ENCODE measurements around the gene RBM44.

GRCh38 chr2:237801466-237801865 is 2.9 kb downstream of the RBM44 start:
- TF ChIP-seq, protein P1, sequence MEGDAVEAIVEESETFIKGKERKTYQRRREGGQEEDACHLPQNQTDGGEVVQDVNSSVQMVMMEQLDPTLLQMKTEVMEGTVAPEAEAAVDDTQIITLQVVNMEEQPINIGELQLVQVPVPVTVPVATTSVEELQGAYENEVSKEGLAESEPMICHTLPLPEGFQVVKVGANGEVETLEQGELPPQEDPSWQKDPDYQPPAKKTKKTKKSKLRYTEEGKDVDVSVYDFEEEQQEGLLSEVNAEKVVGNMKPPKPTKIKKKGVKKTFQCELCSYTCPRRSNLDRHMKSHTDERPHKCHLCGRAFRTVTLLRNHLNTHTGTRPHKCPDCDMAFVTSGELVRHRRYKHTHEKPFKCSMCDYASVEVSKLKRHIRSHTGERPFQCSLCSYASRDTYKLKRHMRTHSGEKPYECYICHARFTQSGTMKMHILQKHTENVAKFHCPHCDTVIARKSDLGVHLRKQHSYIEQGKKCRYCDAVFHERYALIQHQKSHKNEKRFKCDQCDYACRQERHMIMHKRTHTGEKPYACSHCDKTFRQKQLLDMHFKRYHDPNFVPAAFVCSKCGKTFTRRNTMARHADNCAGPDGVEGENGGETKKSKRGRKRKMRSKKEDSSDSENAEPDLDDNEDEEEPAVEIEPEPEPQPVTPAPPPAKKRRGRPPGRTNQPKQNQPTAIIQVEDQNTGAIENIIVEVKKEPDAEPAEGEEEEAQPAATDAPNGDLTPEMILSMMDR (IDR thresholded peaks at IDR 0.05; ENCODE audit: low read depth, low read length): no peak
- no peak for TF ChIP-seq POLR2A (IDR thresholded peaks at IDR 0.05; ENCODE audit: extremely low read depth, insufficient read length)

All from NB4 (cell line).